HCT116 (cell line): ENCODE measurements around the gene CYP3A7. TPM values are rescaled to one million over a fixed set of nuclear protein-coding genes. Genes with fewer than 3 reads are reported as not detected.

ENCODE experiments used
- ATAC-seq: fragments of 200-7000 bp; cut with Tn5 transposase; 2 replicates; pipeline ENCODE4 v1.9.1; 2020; ENCODE audit warnings: mild to moderate bottlenecking, moderate library complexity
- BruUV-seq: library from RNA; stranded (reverse); fragments of 400-500 nt; replicated peaks from 2 replicates; lab custom pipeline; 2021; lab: Mats Ljungman, UMichigan
- CTCF ChIA-PET: fragments of 300-600 bp; sonication (Branson Sonifier 250); formaldehyde crosslinking; loops from one replicate; lab custom pipeline; 2021; ENCODE audit warnings: antibody characterized with exemption; lab: Charles Lee
- POLR2A ChIA-PET: fragments of 300-600, 350-600 bp; sonication (Branson Sonifier 250); formaldehyde crosslinking; loops from one replicate; lab custom pipeline; 2021; ENCODE audit warnings: antibody characterized with exemption; lab: Charles Lee
- RAD21 ChIA-PET, 2 experiments: fragments of 300-600 bp; sonication (Branson Sonifier 250); formaldehyde crosslinking; loops; one replicate each; lab custom pipeline; 2023; ENCODE audit warnings: low total read pairs in 2 of 2; ENCODE audit not compliant: uncharacterized antibody in 2 of 2, unreplicated experiment in 2 of 2, low non-redundant PET in 1 of 2; lab: Charles Lee
- DNase-seq: peaks from one replicate; pipeline ENCODE4 v3.0.0-alpha.2; 2010; ENCODE audit warnings: low read depth, low spot score
- H2AFZ ChIP-seq: fragments of 200-600 bp; shearing (Covaris generic), sonication (generic); 2 replicates; pipeline ENCODE4 v1.6.1; 2017; ENCODE audit warnings: low read depth, mixed run types, mixed read lengths, antibody characterized with exemption, low read length; ENCODE audit not compliant: poor library complexity, severe bottlenecking
- H3K27ac ChIP-seq: 2 replicates; pipeline ENCODE4 v1.5.1; 2012; ENCODE audit warnings: low read depth, low read length
- H3K27me3 ChIP-seq: fragments of 200-600 bp; sonication (generic); 2 replicates; pipeline ENCODE4 v1.6.1; 2016; ENCODE audit warnings: mixed run types, low read length, mixed read lengths; ENCODE audit not compliant: insufficient read depth
- H3K36me3 ChIP-seq, 2 experiments: fragments of 200-500 bp in 1 of 2; fragments of 200-600 bp in 1 of 2; sonication (Bioruptor generic) in 1 of 2; sonication (generic) in 1 of 2; 2 replicates each; pipeline versions ENCODE4 v1.5.1 to v1.6.1; 2014 to 2016; ENCODE audit warnings: low read length in 2 of 2, inconsistent platforms in 1 of 2, mixed read lengths in 1 of 2, mixed run types in 1 of 2; ENCODE audit not compliant: insufficient read depth in 2 of 2, control insufficient read depth in 1 of 2
- H3K4me1 ChIP-seq, 2 experiments: fragments of 200-600 bp in 1 of 2; sonication (generic) in 1 of 2; 2 replicates each; pipeline versions ENCODE4 v1.5.1 to v1.6.1; 2012 to 2017; ENCODE audit warnings: low read length in 2 of 2, inconsistent platforms in 1 of 2, mild to moderate bottlenecking in 1 of 2, mixed read lengths in 1 of 2, mixed run types in 1 of 2, moderate library complexity in 1 of 2; ENCODE audit not compliant: insufficient read depth in 2 of 2, control insufficient read depth in 1 of 2
- H3K4me2 ChIP-seq: fragments of 200-600 bp; sonication (generic); 2 replicates; pipeline ENCODE4 v1.6.1; 2017; ENCODE audit warnings: mixed run types, low read length, mixed read lengths
- H3K4me3 ChIP-seq, 2 experiments: fragments of 200-600 bp in 1 of 2; sonication (generic) in 1 of 2; replicated peaks in 1 of 2; 2 replicates each; pipeline ENCODE4 v1.5.1; 2011 to 2016; ENCODE audit warnings: low read length in 2 of 2, control low read depth in 1 of 2, low read depth in 1 of 2, mild to moderate bottlenecking in 1 of 2, mixed read lengths in 1 of 2, mixed run types in 1 of 2
- H3K79me2 ChIP-seq: fragments of 200-600 bp; sonication (generic); 2 replicates; pipeline ENCODE4 v1.6.1; 2017; ENCODE audit warnings: mild to moderate bottlenecking, mixed run types, low read length, moderate library complexity, mixed read lengths; ENCODE audit not compliant: insufficient read depth
- H3K9ac ChIP-seq: fragments of 200-600 bp; sonication (generic); 2 replicates; pipeline ENCODE4 v1.6.1; 2016; ENCODE audit warnings: low read length, mixed read lengths
- H3K9me2 ChIP-seq: fragments of 200-600 bp; sonication (generic), shearing (Covaris generic); 2 replicates; pipeline ENCODE4 v1.6.1; 2017; ENCODE audit warnings: mixed run types, mild to moderate bottlenecking, moderate library complexity; ENCODE audit not compliant: insufficient read depth
- H3K9me3 ChIP-seq, 2 experiments: fragments of 200-500 bp in 1 of 2; fragments of 200-600 bp in 1 of 2; sonication (Bioruptor generic) in 1 of 2; sonication (generic) in 1 of 2; 2 replicates each; pipeline ENCODE4 v1.6.1; 2014 to 2017; ENCODE audit warnings: low read length in 2 of 2, mixed read lengths in 2 of 2, inconsistent platforms in 1 of 2, low read depth in 1 of 2, mild to moderate bottlenecking in 1 of 2, mixed run types in 1 of 2, moderate library complexity in 1 of 2; ENCODE audit not compliant: control insufficient read depth in 1 of 2, insufficient read depth in 1 of 2
- H4K20me1 ChIP-seq: fragments of 200-600 bp; sonication (generic), shearing (Covaris generic); 2 replicates; pipeline ENCODE4 v1.6.1; 2017; ENCODE audit warnings: mixed run types, mild to moderate bottlenecking, moderate library complexity; ENCODE audit not compliant: insufficient read depth
- CBX3 ChIP-seq: IDR thresholded peaks from 2 replicates; pipeline ENCODE4 v1.6.1; 2012; ENCODE audit warnings: low read depth
- CEBPB ChIP-seq: IDR thresholded peaks from 2 replicates; pipeline ENCODE4 v1.6.1; 2012; ENCODE audit warnings: low read depth
- JUND ChIP-seq: IDR thresholded peaks from 2 replicates; pipeline ENCODE4 v1.6.1; 2012
- POLR2A ChIP-seq: IDR thresholded peaks from 2 replicates; pipeline ENCODE4 v1.7.0; 2011; ENCODE audit warnings: borderline replicate concordance; ENCODE audit not compliant: insufficient read depth, insufficient read length; ENCODE audit errors: extremely low read depth
- RAD21 ChIP-seq: IDR thresholded peaks from 2 replicates; pipeline ENCODE4 v1.6.1; 2012; ENCODE audit warnings: low read depth, mild to moderate bottlenecking
- SRF ChIP-seq: IDR thresholded peaks from 2 replicates; pipeline ENCODE4 v1.6.1; 2012; ENCODE audit warnings: low read depth
- TCF7L2 ChIP-seq: IDR thresholded peaks from 2 replicates; pipeline ENCODE4 v1.7.0; 2011; ENCODE audit warnings: borderline replicate concordance, inconsistent platforms; ENCODE audit not compliant: insufficient read depth, insufficient read length; ENCODE audit errors: extremely low read depth
- YY1 ChIP-seq: IDR thresholded peaks from 2 replicates; pipeline ENCODE4 v1.6.1; 2011; ENCODE audit warnings: low read length, low read depth, moderate library complexity, mild to moderate bottlenecking; ENCODE audit not compliant: insufficient replicate concordance; ENCODE audit errors: extremely low read depth
- ZBTB33 ChIP-seq: IDR thresholded peaks from 2 replicates; pipeline ENCODE4 v1.6.1; 2011; ENCODE audit warnings: mild to moderate bottlenecking, low read length, moderate library complexity; ENCODE audit not compliant: insufficient replicate concordance; ENCODE audit errors: extremely low read depth
- ZFX ChIP-seq: fragments of 450-650 bp; IDR thresholded peaks from 2 replicates; pipeline ENCODE4 v1.6.1; 2017
- ZNF274 ChIP-seq: fragments of 200-500 bp; sonication (Bioruptor generic); IDR thresholded peaks from 2 replicates; pipeline ENCODE4 v1.6.1; 2014; ENCODE audit warnings: mild to moderate bottlenecking, low read depth, low read length, inconsistent platforms
- intact Hi-C: fragments of 100-400 bp; cut with micrococcal nuclease; formaldehyde crosslinking; loops from 2 replicates; pipeline ENCODE4 v1.10.0; 2022
- total RNA-seq: library from RNA; stranded (reverse); gene quantifications from one replicate; pipeline ENCODE4 v1.2.1, GENCODE V29; 2021; ENCODE audit not compliant: unreplicated experiment

Gene CYP3A7
- total RNA-seq, 1 experiment from 2014 or later = not detected

GRCh38 chr7:99709838-99710578, 25.0 kb downstream of the CYP3A7 start:
- Histone ChIP-seq H3K4me1 (peaks cover 0 to 5% of the 10 kb centered on the region in 2 experiments; a peak in 1 of 4 replicates), H3K9me2 (no peaks in the 10 kb centered on the region), H3K36me3 (no peaks in the 10 kb centered on the region), H3K9me3 (no peaks in the 10 kb centered on the region), H3K27me3 (no peaks in the 10 kb centered on the region), H3K27ac (no peak overlapping the region), H3K9ac (no peak overlapping the region), H3K79me2 (no peaks in the 10 kb centered on the region), H2AFZ (no peak overlapping the region), H4K20me1 (no peaks in the 10 kb centered on the region), H3K4me2 (no peak overlapping the region), H3K4me3 (no peak overlapping the region)
- ChIA-PET POLR2A (no interaction called here), RAD21 (no interaction called here), CTCF (no interaction called here)
- intact Hi-C loops = no loop called here
- ATAC-seq = no peak
- TF ChIP-seq YY1 = no peak
- TF ChIP-seq CBX3 = no peak
- no peak for TF ChIP-seq ZFX
- no peak for TF ChIP-seq CEBPB
- BruUV-seq = no TSS peak
- DNase-seq = no peak

- RAD21 ChIA-PET = no interaction called here
- Histone ChIP-seq H3K79me2 (no peaks in the 10 kb centered on the region), H3K4me2 (no peak overlapping the region), H3K36me3 (no peaks in the 10 kb centered on the region), H3K9me3 (no peaks in the 10 kb centered on the region), H2AFZ (no peak overlapping the region), H4K20me1 (no peaks in the 10 kb centered on the region), H3K9me2 (no peaks in the 10 kb centered on the region), H3K4me1 (peaks cover 0 to 5% of the 10 kb centered on the region in 2 experiments; a peak in 1 of 4 replicates), H3K27ac (no peak overlapping the region), H3K4me3 (no peak overlapping the region), H3K9ac (no peak overlapping the region), H3K27me3 (no peaks in the 10 kb centered on the region)
- POLR2A ChIA-PET = no interaction called here
- ATAC-seq (no peak), DNase-seq (no peak)
- TF ChIP-seq POLR2A (no peak), ZBTB33 (no peak), RAD21 (no peak), TCF7L2 (no peak), ZNF274 (no peak), JUND (no peak), SRF (no peak)
- BruUV-seq = no TSS peak
- intact Hi-C loops = no loop called here
- CTCF ChIA-PET = no interaction called here
Observed at GRCh38 chr7:99709260-99709659, 25.7 kb downstream of the CYP3A7 start.
